ENCODE measurements around the gene SLC28A1.
A peak's percentile ranks its signal among the peaks of the same experiment; 100 is the strongest.

GRCh38 chr15:84929795-84930603 lies 45.5 kb downstream of the SLC28A1 start:
- no peak for TF ChIP-seq CTCF (IDR thresholded peaks at IDR 0.05 in 2 of 3, conservative IDR thresholded peaks at IDR 0.05 in 1 of 3; ENCODE audit: borderline replicate concordance in 1 of 3, insufficient read depth in 1 of 3, low read depth in 2 of 3, low read length in 2 of 3)
- no peak for TF ChIP-seq EZH2 (IDR thresholded peaks at IDR 0.05)
- peak; percentile 36 for TF ChIP-seq YY1 (IDR thresholded peaks at IDR 0.05; ENCODE audit: extremely low read depth, insufficient replicate concordance, low read depth, low read length)
- TF ChIP-seq POLR2AphosphoS5 (IDR thresholded peaks at IDR 0.05; ENCODE audit: low read depth, low read length): peak; percentile 78
- TF ChIP-seq POLR2A (IDR thresholded peaks at IDR 0.05; ENCODE audit: borderline replicate concordance, extremely low read depth, insufficient read depth, insufficient read length): no peak
- TF ChIP-seq JUND (IDR thresholded peaks at IDR 0.05): peak; percentile 86
- no peak for TF ChIP-seq REST (IDR thresholded peaks at IDR 0.05; ENCODE audit: low read depth)
- peak; percentile 98 for TF ChIP-seq SP1 (IDR thresholded peaks at IDR 0.05; ENCODE audit: low read depth)
- peak; percentile 94 for TF ChIP-seq CBX3 (IDR thresholded peaks at IDR 0.05; ENCODE audit: low read depth)
- TF ChIP-seq ZFX (IDR thresholded peaks at IDR 0.05): no peak
- TF ChIP-seq SIN3A (IDR thresholded peaks at IDR 0.05; ENCODE audit: low read depth): peak; percentile 96
- TF ChIP-seq SRF (IDR thresholded peaks at IDR 0.05; ENCODE audit: low read depth): no peak
- TF ChIP-seq ATF3 (IDR thresholded peaks at IDR 0.05): no peak
